Activated naive CD4-positive, alpha-beta T cell treated with Interleukin-2 at 50 U/mL for 16 hours (primary cell): ENCODE data around the gene ATP1B4.
A peak's percentile ranks its signal among the peaks of the same experiment; 100 is the strongest.
"Not testable (repeated sequence)": the region's sequence is repeated elsewhere in the genome, so short reads cannot be mapped to it uniquely, and the experiment has no call there.

ENCODE experiments used
- DNase-seq: peaks from one replicate; pipeline ENCODE4 v3.0.0-alpha.2; 2020

The ATP1B4 gene

DNA sequence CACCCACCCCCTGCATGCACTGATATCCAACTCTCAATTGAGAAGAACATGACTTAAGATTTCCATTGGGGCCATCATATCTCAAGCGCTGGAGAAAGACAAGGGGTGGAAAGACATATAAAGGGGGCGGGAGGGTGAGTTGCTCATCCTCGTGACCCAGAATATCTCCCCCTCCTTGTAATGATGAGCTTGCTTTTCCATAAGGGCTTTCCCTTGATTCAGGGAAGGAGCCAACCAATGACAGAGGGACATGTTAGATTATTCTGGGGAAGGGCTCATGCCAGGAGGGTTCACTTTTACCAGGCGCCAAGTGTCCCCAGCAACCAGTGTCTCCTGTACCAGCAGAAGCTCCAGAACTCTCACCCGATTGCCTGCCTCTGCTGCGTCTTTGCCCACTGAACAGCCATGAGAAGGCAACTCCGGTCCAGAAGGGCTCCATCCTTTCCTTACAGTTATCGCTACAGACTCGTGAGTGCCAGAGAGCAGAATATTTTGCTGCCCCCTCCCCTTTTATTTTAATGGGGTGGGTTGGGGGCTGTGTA lies at the start of gene ATP1B4:
Gene ATP1B4, plus strand, starts transcription at position 326 of the 542 bp plus-strand sequence. Its CDS starts 80 bp downstream, at position 406.
- no peak for DNase-seq

- DNase-seq: no peak
These were observed 46.1 kb upstream of the ATP1B4 start for GRCh38 chrX:120315776-120316175.

DNA sequence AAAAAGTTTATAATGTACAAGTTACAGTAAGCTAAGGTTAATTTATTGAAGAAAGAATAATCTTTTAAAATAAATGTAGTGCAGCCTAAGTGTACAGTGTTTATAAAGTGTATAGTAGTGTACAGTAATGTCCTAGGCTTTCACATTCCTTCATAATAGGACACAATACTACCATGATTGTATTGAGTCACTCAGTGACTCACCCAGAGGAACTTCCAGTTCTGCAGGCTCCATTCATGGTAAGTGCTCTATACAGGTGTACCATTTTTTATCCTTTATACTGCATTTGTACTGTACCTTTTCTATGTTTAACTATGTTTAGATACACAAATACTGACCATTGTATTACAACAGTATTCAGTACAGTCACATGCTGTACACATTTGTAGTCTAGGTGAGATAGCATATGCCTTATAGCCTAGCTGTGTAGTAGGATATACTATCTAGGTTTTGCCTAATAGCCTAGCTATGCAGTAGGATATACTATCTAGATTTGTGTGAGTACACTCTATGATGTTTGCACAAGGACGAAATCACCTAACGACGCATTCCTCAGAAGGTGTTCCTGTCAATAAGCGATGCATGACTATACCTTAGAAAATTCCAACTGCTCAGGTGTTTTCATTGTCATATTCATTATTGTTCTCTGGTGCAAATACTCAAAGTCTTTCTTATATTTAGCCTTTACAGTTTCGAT lies 45.2 kb upstream of the ATP1B4 start:
- no peak for DNase-seq

GRCh38 chrX:120318411-120318810 lies 43.5 kb upstream of the ATP1B4 start:
- DNase-seq: no peak

DNA sequence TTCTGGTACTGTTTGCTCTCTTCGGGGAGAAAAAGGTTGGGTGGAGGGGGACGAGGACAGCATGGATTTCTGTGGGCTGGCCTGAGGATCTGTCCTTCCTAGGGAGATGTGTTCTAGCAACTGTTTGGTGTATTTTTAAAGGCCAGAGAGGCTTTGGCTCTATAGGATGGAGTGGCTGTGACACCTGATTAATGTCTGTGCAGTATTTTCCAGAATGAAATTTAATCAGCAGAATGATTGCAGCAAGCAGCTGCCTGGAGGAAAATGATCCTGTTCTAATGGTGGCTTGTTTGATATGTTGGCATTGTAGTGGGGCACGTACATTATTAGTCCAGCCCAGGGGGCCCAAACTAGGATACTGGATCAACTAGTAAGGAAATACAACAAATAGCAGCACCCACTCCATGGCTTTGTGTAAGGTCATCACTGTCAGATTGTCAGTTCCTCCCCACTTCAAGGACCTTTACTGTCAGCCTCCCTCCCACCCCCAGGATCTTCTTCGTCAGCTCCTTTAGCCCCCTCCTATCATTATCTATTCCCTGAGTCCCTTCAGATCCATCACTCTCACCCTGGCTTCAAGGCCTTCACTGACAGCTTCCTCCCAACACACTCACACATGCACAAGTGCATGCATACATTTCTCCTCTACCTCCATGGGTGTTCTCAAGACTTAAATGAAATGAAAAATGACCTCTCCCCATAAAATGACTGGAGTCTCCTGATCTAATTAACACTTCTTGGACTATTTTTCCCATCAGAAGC lies 40.2 kb upstream of the ATP1B4 start:
- no peak for DNase-seq

DNA sequence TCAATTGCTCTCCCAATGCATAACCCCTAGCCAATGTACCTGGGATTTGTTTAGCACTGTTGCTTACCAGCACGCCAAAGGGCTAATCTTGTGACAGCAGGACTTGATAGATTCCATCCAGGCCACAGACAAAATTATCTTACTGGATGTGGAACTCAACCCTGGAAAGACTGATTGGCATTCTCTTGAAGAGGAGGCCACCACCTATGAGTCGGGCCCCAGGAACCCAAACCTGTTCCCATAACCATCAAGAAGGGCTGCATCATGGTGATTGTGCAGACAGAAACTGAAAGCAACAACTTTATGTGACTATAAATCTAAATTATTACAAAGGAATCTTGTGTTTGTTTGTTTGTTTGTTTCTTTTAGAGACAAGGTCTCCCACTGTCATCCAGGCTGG lies 30.8 kb upstream of the ATP1B4 start:
- DNase-seq: no peak

DNA sequence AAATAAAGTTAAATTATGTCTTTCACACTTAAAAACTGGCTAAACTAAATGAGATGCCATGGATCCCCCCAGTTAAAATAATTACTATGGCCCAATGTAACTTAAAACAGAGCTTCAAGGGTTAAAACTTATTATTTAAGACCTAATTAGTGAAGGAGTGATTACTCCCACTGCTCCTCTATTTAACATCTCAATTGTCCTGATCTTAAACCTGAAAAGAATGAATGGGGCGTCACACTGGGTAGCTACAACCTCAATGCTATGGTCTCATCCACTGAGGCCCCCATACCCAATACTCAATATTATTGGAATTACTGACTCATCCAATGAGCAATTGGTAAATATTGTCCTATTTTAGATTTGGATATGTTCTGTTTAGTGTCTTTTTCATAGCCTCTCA lies 29.5 kb upstream of the ATP1B4 start:
- no peak for DNase-seq

DNA sequence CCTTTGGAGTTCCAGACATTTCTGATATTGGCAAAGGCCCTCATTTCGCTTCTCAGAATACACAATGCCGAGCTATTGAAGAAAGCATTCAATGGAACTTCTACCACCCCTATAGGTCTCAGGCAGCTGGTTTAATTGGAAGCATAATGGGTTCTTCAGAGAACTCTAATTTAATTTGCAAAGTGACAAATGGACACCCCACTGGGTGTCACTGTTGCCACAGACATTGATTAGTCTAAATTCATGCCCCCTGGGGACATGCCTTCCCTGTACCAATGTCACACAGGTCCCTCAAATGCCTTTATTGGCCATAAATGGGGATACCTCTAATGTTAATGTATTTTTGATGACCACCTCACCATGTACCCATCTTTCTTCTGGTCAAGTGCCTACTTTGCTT lies 27.7 kb upstream of the ATP1B4 start:
- no peak for DNase-seq

DNA sequence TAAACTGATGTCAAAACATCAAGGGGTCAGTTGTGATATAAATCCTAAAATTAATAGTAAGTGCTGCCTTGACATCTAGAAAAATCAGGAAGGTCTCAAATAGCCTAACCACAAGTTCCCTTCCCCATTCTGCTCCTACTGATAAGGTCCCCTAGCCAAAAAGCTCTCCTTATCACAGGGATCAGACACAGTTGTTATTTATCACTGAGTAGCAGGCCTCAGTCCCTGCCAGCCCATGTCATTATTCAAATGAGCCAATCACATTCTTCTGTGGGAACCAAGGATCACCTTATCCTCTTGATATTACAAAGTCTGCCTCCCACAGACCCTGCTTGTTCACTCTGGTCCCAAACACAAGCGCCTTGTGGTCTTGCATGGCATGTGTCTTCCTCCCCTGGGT lies 27.3 kb upstream of the ATP1B4 start:
- no peak for DNase-seq

DNA sequence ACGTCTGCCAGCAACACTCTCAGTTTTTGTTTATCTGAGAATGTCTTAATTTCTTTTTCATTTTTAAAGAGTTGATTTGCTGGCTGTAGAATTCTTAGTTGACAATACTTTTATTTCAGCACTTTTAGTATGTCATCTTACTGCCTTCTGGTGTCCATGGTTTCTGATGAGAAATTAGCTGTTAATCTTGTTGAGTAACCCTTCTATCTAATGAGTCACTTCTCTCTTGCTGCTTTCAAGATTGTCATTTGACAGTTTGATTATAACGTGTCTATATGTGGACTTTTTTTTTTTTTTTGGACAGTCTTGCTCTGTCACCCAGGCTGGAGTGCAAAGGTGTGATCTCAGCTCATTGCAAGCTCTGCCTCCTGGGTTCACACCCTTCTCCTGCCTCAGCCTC lies 26.6 kb upstream of the ATP1B4 start:
- DNase-seq: no peak

DNA sequence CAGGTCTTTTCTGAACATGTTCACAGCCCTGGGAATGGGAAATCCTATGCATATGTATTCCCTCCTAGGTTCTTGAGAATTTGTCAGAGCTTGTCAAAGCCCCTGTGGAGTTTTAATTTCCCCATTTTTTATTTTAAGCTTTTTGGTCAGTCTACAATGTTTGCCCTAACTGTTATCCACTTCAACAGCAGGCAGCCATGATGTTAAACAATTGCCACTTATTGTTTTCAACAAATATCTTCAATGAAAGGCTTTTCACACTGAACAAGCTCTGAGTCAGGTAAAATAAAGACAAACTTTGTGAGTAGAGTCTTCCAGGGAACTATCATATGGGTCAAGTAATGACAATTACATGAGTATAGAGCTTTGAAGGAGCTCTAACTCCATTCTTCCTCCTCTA lies 25.0 kb upstream of the ATP1B4 start:
- no peak for DNase-seq

DNA sequence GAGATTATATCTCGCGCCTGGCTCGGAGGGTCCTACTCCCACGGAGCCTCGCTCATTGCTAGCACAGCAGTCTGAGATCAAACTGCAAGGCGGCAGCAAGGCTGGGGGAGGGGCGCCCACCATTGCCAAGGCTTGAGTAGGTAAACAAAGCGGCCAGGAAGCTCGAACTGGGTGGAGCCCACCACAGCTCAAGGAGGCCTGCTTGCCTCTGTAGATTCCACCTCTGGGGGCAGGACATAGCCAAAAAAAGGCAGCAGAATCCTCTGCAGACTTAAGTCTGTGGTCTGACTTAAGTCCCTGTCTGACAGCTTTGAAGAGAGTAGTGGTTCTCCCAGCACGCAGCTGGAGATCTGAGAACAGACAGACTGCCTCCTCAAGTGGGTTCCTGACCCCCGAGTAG lies 17.3 kb upstream of the ATP1B4 start:
- not testable (repeated sequence) for DNase-seq

GRCh38 chrX:120350450-120351138 lies 11.3 kb upstream of the ATP1B4 start:
- DNase-seq: no peak

GRCh38 chrX:120356084-120356483 lies 5.8 kb upstream of the ATP1B4 start:
- DNase-seq: no peak

DNA sequence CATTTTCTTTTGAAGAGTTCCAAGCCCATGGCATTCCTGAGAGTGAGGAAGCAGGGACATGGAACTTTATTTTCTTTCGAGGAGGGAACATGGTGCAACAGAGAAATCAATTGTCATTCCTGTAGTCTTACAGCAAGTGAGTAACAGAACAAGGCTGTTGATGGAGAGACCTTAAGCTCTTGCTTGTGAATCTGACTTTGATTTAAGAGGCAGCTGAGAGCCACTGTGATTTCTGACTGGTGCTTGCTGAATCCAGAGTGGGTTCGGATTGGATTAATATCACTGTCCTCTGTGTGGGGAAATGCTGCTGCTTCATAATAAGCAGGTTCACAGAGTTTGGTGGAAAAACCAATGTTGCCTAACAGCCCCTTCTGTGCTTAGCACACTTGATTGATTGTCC lies 4.7 kb upstream of the ATP1B4 start:
- no peak for DNase-seq

GRCh38 chrX:120358737-120359456 lies 3.0 kb upstream of the ATP1B4 start:
- DNase-seq: peak; percentile 33

GRCh38 chrX:120365320-120365719 lies 3.4 kb downstream of the ATP1B4 start:
- peak; percentile 52 for DNase-seq

GRCh38 chrX:120365968-120366367 lies 4.1 kb downstream of the ATP1B4 start:
- no peak for DNase-seq

GRCh38 chrX:120366794-120367193 lies 4.9 kb downstream of the ATP1B4 start:
- no peak for DNase-seq

DNA sequence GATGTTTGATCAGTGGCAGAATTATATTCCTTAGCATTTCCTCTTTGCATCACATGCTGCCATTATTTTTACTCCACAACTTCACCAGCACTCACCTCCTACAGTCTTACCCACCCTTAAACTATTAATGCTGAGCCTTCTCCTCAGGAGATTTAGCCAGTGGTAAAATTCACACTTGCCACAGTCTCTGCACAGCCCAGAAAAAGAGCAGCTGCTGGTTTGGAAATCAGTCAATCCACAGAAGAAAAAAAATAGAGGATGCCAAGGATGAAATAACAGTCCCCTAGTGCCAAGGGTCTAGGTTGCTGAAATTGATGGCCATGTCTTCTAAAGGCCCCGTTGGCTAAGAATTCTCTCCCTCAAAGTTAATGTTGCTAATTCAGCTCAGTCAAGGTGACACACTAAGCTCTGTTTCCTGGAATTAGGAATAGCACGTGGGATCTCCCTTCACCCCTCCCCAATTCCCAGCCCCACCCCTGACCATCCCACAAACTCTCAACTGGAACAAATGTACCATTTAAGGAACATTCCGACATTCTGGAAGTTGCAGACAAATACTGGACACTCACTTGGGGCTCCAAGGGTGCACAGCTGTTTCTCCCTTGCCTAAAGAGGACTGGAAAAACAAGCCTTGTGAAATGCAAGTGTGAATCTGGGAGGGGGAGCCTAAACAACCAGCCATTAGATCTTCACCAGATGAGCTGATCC lies 5.7 kb downstream of the ATP1B4 start:
- DNase-seq: no peak

DNA sequence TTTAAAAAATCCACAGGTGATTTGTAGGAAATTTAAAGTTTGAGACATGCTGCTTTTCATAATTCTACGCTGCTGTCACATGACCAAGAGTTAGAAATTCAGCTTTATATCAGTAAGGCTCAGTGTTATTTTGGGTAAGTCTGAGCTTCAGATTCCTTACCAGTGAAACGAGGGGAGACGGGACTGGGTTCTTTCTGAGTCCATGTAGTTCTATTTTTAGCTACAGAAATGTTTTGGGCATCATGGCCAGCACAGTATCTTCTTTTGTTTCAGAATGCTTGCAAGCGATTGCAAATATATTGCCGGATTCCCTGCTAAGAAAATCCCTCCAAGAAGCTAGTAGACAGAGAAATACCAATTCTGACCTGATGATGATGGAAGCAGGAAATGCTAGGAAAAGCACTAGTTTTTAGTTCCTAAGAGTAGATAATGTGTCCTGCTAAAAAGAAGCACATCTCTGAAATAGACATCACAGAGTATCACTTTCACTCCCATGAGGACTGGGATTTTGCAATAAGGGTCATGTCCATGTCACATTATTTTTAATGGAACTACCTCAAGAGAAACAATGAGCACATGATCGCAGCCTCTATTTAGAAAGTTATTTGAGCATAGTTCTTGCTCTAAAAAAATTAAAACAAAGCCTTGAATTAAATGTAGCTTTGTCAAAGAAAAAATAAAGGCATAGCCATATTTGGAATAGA lies 10.9 kb downstream of the ATP1B4 start:
- no peak for DNase-seq

- no peak for DNase-seq
These were observed 15.3 kb downstream of the ATP1B4 start for GRCh38 chrX:120377179-120377578.
